HG03159 (cell line): Measurements from ENCODE around the gene EXT2.

ENCODE experiments used
- ATAC-seq: cut with Tn5 transposase; IDR thresholded peaks from one replicate; pipeline ENCODE4 v1.9.1; 2021; ENCODE audit warnings: mild to moderate bottlenecking, moderate library complexity; ENCODE audit not compliant: unreplicated experiment

EXT2 gene

DNA sequence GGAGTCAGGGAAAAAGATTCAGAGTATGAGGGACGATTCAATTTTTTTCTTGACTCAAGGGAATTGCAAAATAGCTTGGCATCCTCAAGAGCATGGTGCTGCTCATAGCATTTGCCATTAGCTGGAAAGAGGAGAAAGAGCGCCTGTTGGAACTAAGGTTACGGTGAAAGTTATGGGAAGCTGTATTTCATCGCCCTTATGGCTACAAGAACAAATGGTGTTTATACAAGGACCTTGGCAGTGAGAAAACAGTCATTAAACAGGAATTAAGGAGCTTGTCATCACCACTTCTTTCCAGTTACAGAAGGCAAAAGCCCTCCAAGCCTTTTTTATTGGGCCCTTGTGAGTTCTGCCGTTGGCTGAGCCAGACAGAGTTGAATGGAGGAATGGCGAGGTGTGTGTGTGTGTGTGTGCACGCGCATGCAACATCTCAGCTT, 140.3 kb downstream of the EXT2 start:
- ATAC-seq: no peak

DNA sequence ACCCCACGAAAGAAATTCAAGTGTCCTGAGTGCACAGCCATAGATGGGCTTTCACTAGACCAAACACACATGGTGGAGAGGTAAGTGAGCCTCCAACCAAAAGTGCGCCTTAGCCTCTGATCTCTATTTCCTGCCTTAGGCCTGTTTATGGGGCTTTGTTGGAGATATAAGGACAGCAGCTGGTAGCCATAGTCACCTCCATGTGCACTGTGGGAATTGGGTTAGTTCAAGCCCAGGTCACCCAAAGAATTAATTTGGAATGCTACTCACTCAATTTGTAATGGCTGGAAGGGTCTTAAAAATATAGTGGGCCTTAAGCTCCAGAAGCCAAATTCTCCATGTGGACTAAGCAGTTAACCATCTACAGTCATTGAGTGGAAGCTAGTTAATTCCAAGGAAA, 140.8 kb downstream of the EXT2 start:
- no peak for ATAC-seq

DNA sequence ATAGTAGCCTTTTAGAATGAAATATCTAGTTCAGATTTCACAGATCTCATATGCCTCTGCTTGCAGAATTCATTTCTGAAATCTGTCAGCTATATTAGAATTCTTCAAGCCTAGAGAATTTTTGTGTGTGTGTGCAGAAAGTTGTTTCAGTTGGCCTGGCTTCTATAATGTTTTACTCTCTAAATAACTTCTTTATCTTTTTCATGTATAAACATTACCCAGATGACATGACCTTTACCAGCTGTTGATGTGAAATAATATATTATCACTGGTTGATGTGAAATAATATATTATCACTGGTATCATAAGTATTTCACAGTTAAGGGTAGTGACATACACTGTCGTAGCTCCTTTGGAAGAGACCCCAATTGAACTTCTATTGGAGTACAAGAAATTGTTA, 141.7 kb downstream of the EXT2 start:
- ATAC-seq: no peak

DNA sequence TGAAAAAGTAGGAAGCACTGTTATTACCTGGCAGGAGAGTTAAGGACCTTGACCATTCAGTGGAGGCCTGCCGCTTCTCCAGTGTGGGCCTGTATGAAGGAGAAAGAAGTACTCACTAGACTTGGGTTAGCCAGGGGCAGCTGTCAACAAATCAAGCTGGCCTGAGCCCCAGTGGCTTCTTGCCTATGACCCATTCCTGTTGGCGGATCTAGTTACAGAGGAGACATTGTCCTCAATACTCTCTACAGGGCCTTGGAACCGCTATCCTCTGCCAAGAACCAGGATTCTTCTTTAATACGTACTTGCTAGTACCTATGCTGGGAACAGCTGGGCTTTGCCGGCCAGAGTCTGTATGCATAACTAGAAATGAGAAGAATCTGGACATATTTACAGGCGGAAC, 146.4 kb downstream of the EXT2 start:
- ATAC-seq: no peak

DNA sequence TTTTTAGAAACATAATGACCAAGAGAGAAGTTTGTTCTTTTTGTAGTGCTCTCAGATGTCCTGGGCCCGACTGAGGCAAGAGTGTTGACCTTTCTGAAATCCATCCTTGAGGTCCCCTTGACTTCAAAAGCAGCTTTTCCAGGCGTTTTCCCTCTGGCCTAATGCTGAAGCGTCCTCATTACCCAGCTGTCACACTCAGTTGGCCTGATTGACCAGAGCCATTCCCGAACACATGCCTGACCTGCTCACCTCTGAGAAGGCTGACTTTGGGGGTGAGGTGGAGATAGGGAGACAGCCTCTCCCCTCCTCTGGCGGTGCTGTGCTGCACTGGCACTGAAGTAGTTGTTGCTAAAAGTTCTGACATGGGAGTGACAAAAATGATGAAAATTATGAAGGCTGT, 147.6 kb downstream of the EXT2 start:
- no peak for ATAC-seq

DNA sequence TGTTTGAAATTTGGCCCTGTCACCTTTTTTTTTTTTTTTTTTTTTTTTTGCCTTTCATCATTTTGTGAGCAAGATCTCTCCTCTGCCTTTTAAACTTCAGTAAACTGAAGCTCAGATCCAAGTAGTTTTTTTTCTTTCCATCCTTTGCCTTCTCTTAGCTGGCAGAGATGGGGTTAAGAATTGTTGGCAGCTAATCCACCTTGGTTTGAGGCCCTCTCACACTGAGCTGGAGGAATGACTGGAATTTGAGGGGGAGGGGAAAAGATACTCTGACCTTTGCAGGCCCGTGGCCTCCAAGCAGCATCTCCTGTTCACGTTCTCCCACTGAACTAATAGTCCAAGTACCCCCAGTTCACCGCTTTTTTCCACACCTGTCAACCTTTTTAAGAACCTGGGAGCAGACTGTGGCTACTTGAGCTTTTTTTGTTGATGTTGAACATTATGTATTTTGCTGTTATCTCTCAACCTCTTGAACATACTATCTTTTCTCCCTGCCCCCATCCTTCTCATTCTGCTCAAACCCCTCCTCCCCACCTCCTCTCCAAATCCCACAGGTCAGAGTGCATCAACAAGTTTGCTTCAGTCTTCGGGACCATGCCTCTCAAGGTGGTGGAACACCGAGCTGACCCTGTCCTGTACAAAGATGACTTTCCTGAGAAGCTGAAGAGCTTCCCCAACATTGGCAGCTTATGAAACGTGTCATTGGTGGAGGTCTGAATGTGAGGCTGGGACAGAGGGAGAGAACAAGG, 148.3 kb downstream of the EXT2 start:
- ATAC-seq: no peak

DNA sequence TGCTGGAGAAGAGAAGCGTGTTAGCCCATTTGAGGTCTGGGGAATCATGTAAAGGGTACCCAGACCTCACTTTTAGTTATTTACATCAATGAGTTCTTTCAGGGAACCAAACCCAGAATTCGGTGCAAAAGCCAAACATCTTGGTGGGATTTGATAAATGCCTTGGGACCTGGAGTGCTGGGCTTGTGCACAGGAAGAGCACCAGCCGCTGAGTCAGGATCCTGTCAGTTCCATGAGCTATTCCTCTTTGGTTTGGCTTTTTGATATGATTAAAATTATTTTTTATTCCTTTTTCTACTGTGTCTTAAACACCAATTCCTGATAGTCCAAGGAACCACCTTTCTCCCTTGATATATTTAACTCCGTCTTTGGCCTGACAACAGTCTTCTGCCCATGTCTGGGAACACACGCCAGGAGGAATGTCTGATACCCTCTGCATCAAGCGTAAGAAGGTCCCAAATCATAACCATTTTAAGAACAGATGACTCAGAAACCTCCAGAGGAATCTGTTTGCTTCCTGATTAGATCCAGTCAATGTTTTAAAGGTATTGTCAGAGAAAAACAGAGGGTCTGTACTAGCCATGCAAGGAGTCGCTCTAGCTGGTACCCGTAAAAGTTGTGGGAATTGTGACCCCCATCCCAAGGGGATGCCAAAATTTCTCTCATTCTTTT, 149.3 kb downstream of the EXT2 start:
- ATAC-seq: no peak

DNA sequence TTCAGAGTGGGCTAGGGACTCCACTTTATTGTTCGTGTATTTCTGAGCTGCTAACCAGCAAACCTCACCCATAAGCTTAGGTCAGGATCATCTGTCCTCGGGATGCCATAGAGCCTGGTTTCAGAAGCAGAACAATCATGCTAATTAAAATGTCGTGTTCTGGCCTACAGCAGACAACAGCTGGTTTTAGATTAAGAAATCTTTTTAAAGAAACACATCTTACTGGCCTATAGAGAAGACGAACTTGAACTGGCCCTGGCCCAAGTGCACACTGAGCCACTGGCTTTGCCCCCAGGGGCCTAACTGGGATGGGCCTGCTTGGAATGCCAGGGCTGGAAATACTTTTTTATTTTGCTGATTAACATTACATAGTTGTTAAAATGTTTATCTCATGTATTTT, 151.2 kb downstream of the EXT2 start:
- no peak for ATAC-seq

DNA sequence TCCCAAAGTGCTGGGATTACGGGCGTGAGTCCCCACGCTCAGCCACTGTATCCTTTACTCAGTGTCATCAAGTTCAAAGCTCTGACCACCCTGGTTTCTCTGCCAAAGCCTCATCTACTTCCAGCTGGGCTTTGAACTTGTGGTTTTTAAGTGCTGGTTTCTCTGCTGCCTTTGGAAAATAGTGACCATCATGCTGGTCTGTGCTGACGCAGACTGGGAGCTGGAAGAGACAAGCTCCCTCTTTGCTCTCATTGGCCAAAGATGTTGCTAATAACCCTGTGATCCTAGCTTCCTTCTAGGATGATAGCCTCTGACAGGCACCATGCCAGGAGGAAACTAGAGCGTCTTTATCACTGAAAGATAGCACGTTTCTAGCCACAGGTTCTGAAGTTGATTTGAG, 152.0 kb downstream of the EXT2 start:
- no peak for ATAC-seq

DNA sequence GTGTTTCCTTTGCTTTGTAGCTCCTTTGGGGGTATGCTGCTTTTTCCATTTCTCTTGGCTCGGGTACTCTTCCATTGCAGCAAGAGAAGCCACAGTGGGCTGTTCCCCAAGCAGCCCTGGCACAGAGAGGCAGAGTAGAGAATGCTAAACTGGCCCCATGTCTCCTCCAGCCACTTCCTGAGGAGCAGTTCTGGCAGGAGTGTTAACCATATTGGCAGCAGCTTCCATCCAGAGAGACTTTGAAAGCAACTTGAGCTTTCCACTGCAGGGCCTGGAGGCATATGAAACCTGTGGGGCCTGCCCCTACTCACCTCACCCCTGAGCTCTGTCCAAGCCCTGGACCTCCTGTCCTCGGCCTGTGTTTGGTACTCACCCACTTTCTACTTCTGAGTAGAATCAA, 152.6 kb downstream of the EXT2 start:
- ATAC-seq: no peak

DNA sequence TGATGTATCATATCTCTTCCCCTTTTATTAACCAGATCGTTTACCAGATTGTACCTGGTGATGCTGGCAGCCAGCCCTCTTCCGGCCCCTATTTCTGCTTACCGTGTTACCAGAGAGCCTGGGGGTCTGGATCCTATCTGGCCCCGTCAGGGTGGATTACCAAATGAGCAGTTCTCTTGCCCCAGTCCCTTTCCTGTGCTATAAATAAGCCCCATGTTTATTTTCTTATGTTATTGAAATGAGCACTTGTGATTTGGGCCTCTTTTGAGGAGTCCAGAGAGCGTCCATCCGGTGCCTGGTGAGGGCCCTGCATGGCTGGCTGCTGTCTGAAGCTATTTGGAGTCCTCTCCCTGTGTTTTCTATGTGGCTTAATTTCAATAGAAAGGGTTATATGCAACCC, 154.9 kb downstream of the EXT2 start:
- no peak for ATAC-seq

DNA sequence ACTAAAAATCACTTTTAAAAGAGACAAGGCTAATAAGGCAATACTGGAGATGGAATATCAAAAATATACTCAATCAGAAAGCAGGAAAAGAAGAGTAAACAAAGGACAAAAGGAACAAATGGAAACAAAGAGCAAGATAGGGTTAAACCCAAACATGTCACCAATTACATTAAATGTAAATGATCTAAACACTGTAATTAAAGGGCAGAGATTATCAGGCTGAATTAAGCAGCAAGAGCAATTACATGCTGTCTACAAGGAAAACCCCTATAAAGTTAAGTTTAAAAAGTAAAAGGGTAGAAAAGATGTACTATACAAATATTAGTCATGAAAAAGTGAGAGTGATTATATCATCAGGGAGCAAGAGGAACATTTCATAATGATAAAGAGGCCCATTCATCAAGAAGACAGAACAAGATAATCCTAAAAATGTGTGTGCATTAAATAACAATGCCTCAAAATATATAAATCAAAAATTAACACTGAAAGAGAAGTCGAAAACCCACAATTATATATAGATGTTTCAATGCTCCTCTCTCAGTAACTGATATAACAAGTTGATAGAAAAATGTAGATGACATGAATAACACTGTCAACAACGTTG, 157.6 kb downstream of the EXT2 start:
- ATAC-seq: no peak

DNA sequence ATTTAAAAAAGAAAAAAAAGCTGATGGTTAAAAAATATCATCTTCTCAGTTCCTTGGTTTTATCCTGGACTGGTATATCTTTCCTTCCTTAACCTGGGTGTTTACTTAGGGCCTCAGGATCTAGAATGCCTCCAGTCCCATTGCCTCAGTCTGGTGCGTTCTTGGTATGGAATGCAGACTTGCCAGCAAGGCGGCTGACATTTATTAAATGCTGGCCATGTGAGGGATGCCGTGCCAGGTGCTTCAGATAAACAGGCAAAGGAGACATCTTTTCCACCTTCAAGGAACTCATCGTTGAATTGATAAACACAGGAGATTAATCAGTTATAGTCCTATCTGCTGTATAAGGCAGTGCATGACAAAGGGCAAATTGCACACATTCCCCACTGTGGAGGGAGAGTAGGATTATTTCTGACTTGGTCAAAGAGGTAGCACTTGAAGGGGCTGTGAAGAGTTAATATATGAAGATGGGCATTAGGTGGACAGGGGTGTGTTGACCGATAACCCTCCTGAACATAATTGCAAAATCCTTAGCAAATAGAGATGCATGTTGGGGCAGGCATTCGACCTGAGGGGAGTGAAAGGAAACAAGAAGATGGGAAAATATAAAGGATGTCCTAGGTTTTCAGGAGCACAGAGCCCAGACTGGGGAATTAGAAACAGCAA, 160.1 kb downstream of the EXT2 start:
- ATAC-seq: no peak

DNA sequence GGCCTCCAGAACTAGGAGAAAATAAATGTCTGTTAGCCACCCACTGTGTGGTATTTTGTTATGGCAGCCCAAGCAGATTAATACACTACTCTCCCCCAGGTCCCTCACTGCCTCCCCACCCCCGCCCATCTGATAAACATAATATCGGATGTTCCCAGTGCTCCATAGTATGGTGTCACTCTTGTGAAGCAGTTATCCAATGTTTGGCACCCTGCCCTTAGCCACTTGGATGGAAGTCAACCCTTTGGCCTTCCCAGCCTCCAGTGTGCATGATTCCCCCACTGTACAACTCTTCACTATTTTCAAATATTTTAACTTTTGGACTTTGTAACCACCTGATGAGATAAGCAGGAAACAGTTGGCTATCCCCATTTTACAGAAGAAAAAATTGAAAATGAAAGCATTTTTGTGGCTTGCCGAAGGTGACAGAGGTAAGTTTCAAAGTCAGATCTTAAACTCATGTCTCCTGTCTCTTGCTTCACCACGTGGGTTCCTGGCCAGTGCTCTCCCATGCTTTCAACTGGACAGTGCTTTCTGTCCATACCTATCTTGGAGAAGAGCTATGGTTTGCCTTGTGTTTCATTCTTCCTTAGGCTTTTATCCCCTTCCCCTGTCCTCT, 161.3 kb downstream of the EXT2 start:
- ATAC-seq: no peak

DNA sequence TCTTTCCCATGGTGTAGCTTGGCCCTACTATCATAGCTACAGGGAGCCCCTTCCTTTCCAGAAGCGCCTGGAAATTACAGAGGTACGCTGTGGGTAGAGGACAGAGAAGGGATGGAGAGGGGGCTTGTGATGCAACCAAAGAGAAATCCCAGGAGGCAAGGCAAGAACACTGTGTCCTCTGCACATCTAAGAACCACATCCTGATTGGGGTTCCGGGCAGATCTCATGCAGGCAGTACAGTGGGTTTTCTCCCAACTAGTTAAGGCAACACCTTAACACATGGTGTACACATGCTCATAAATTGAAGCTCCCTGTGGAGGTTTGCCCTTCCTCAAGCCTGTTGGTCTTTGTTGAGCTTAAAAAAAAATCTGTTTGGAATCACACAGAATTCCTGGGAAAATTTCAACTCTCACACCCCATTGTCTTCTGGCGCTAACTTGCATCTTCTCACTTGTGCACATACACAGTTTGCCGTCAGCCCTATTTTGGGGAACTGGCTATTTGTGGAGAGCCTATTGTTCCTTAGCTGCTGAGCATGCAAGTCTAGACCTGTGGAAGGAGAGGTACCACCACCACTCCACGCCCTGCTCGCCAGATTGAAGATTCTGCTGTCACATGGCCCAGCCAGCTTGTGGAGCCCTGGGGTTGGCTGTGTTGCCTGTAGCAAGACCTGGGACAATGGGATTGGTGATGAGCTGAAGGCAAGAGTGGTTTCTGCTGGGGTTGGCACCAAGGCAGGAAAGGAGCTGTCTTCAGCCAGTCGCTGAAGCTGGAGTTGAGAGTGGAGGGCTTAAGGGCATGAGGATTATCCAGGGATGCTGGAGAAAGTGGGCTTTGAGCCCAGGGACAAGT, 162.1 kb downstream of the EXT2 start:
- ATAC-seq: no peak

DNA sequence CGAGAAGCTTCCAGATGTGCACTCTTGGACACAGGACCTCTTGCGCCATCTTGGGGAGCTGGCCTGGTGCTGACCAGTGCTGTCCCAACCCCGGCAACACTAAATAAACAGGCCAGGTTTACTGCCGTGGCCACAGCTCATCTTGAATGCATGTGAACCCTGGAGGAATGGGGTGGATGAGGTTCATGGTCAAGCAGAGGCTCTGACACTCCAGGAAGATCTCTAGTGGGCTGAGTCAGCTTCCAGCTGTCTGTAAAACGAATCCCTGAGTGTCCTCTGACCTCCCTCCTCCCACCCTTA, 162.7 kb downstream of the EXT2 start:
- ATAC-seq: no peak

DNA sequence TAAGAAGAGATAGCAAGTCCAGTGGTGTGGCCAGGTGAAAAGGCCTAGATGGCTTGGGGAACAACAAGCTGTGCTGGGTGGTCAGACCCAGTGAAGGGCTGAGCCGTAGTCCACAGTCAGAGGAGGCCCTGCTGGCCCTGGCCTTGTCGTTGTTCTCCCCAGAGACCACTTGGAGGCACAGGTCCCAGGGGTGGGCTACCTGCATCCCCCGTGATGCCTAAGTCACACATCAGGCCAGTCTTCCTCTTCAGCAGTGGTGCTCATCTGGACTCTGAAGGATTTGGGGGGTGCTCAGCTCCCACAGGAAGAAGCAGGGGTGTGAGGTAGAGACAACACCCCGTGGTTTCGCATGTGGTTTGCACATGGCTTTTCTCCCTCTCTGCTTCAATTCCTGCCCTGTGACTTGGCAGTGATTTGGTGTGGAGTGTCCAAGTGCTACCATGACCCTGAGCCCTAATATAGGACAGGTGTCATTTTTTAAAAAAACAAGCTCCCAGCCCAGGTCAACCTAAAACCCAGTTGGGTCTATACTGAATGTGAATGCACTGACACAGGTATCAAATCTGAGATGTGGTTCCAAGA, 163.5 kb downstream of the EXT2 start:
- ATAC-seq: no peak

DNA sequence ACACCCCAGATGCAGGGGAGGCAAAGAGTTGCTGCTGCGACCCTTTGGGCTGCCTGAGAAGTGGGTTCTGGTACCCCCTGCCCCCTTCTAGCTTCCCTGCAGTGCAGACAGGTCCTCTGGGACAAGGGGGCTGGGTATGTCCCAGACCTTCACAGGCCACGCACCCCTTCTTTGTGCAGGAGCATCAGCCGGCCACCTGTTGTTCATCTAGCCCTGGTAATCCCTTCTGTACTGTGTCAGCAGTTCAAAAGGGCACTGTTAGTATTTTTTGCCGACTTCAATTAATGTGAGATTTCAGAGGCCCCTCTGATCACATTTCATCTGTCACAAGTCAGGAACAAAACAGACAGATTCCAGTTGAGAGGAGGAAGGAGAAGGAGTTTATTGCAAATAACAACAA, 164.6 kb downstream of the EXT2 start:
- no peak for ATAC-seq

DNA sequence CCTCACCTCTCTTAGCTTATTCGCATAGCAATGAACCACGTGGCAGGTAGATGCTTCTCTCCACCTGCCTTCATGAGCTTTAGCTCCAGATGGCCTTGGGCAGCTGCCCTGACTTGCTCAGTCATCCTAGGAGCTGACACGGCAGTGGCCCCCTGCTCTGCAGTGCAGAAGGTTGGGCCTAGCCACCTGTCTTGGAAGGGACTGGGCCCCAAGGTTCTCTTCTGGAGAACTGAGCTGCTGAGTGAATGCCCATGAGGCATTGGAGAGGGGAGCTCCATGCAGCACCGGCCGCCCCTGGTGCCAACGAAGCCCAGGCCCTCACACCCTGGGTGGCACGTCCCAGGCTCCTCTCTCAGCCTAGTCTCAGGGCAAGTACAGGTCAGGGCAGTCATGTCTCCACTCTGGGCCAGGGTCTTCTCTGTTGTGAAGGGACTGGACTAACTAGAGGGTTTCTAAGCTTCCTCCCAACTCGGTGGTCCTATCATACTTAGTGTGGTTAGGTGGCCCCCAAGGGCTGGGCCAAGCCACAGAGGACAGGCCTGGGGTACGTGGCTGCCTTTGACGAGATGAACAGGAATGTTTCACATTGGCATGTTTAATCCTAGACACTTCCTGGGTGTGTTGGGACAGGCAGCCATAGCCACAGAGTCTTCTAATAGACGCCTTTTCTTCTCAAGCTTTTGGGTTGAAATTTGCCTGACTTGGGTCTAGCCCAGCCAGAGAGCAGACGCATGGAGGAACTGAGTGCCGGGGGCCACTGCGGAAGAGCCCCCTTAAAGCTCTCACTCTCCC, 166.5 kb downstream of the EXT2 start:
- ATAC-seq: no peak
